GM12865 (cell line): ENCODE results near the gene CNOT10.

Source experiments
- DNase-seq: peaks from one replicate; pipeline ENCODE4 v3.0.0; 2010; ENCODE audit warnings: low read depth
- H3K4me3 ChIP-seq: 2 replicates; pipeline ENCODE4 v1.5.1; 2011; ENCODE audit warnings: mild to moderate bottlenecking, low read depth, low read length, control low read depth
- TF ChIP-seq, protein P1 (sequence below): IDR thresholded peaks from 2 replicates; pipeline ENCODE4 v1.5.1; 2011; ENCODE audit warnings: low read length, control low read depth, low read depth, inconsistent platforms; ENCODE audit not compliant: insufficient read depth; ENCODE audit errors: missing control alignments

The CNOT10 gene

DNA sequence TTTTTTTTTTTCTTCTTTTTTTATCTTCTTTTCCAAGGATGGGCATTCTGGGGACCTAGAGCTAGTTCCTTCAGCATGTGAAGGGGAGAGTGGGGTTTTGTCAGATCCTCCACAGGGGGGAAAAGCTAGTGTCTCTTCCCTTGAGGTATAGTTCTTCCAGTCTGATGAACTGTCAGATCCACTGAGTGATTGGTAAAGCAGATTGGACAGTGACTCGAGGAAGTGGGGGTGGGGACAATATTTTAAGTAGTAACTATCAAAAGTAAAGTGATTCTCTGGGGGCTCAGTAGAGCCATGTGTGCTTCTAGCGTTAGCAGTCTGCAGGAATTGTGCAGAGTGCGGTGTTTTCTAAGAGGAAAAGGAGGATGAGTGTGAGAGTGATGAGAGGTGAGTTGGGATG, 70.8 kb downstream of the CNOT10 start:
- TF ChIP-seq, protein P1, sequence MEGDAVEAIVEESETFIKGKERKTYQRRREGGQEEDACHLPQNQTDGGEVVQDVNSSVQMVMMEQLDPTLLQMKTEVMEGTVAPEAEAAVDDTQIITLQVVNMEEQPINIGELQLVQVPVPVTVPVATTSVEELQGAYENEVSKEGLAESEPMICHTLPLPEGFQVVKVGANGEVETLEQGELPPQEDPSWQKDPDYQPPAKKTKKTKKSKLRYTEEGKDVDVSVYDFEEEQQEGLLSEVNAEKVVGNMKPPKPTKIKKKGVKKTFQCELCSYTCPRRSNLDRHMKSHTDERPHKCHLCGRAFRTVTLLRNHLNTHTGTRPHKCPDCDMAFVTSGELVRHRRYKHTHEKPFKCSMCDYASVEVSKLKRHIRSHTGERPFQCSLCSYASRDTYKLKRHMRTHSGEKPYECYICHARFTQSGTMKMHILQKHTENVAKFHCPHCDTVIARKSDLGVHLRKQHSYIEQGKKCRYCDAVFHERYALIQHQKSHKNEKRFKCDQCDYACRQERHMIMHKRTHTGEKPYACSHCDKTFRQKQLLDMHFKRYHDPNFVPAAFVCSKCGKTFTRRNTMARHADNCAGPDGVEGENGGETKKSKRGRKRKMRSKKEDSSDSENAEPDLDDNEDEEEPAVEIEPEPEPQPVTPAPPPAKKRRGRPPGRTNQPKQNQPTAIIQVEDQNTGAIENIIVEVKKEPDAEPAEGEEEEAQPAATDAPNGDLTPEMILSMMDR, result no peak
- H3K4me3 ChIP-seq, result no peak overlapping the region
- DNase-seq, result no peak

DNA sequence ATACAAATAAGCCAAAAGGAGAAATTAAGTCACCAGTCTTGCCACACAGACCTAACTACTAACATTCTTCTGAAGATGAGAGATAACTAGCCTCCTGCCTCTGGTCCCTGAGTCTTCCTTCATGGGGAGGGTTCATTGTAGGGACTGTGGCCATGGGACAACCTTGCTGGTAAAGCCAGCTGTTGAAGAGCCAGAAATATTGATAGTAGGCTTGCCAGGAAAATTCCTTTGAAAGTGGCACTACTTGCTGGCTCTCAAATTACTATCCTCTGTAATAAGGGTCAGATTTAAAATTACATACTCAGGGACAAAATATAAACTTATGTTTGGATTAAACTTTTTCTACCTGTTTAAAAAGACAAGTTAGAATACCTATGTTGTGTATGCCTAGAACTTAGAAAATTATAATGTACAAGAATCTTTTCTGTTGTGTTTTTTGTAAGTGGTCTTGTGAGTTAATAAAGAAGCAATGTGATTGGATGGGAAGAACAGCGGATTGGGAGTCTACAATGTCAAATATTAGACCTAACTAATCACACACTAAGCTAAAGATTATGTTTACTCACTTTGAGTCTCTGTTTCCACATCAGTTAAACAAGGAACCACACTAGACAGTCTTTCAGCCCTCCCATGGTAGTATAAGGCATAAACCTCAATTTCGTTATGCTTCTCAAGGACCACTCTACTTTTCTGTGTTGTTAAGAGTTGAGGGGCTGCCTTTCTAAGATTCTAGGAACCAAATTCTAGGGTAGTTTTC, 72.8 kb downstream of the CNOT10 start:
- no peak for DNase-seq
- no peak overlapping the region for H3K4me3 ChIP-seq
- TF ChIP-seq, protein P1, result no peak

GRCh38 chr3:32758375-32758753, 73.4 kb downstream of the CNOT10 start:
- no peak for DNase-seq
- TF ChIP-seq, protein P1, result no peak
- H3K4me3 ChIP-seq, result no peak overlapping the region

DNA sequence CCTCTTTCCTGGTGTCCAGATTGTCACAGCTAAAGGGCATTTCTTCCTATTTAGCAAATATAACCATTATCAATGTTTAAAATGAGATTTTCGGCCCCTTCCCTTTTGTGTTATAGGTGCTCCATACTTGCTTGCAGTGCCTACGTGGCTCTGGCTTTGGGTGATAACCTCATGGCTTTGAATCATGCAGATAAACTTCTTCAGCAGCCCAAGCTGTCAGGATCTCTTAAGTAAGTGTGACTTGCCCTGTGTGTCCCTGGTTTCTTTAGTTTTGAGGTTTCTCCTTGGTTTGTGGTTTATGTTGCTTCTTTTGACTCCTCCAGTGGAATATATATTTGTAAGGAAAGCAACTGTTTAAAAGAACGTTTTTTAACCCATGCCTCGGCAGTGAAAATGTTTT, 74.4 kb downstream of the CNOT10 start:
- no peak for DNase-seq
- TF ChIP-seq, protein P1, result no peak
- H3K4me3 ChIP-seq, result no peak overlapping the region

- no peak for DNase-seq
- no peak overlapping the region for H3K4me3 ChIP-seq
- TF ChIP-seq, protein P1, result no peak
These were observed 79.5 kb downstream of the CNOT10 start for GRCh38 chr3:32764481-32764880.

- no peak for DNase-seq
- TF ChIP-seq, protein P1, result no peak
- no peak overlapping the region for H3K4me3 ChIP-seq
These were observed 93.4 kb downstream of the CNOT10 start for GRCh38 chr3:32778389-32778788.
